Neuron (in vitro differentiated cells): ENCODE results near the gene ASXL1.

Source experiments
- H2AFZ ChIP-seq: one replicate; pipeline ENCODE4 v1.6.1; 2013; ENCODE audit warnings: low read depth, mild to moderate bottlenecking, inconsistent platforms, low read length, moderate library complexity
- H3K27me3 ChIP-seq: one replicate; pipeline ENCODE4 v1.6.1; 2013; ENCODE audit warnings: low read length; ENCODE audit not compliant: insufficient read depth
- H3K36me3 ChIP-seq: one replicate; pipeline ENCODE4 v1.6.1; 2013; ENCODE audit warnings: low read length; ENCODE audit not compliant: insufficient read depth
- H3K4me1 ChIP-seq: one replicate; pipeline ENCODE4 v1.6.1; 2013; ENCODE audit warnings: low read length; ENCODE audit not compliant: insufficient read depth
- H3K4me3 ChIP-seq: 2 replicates; pipeline ENCODE4 v1.5.1; 2013; ENCODE audit warnings: mild to moderate bottlenecking, low read length, moderate library complexity
- H3K9me3 ChIP-seq: one replicate; pipeline ENCODE4 v1.6.1; 2013; ENCODE audit warnings: low read length

The ASXL1 gene

GRCh38 chr20:32488066-32488838 is 130.1 kb downstream of the ASXL1 start:
- Histone ChIP-seq H3K4me1 (peaks cover 14% of the 10 kb centered on the region), H2AFZ (no peak overlapping the region), H3K36me3 (no peaks in the 10 kb centered on the region), H3K27me3 (no peaks in the 10 kb centered on the region), H3K4me3 (no peak overlapping the region), H3K9me3 (no peaks in the 10 kb centered on the region)
